GM23338 (cell line): ENCODE measurements around the gene CACNA1H. TPM values are rescaled to one million over a fixed set of nuclear protein-coding genes. Genes with fewer than 3 reads are reported as not detected.

Experiments used
- ATAC-seq: fragments of 200-7000 bp; cut with Tn5 transposase; 3 replicates; pipeline ENCODE4 v1.9.1; 2020
- DNase-seq: peaks from one replicate; pipeline ENCODE4 v3.0.0-alpha.2; 2015; ENCODE audit warnings: low spot score
- H2AFZ ChIP-seq: fragments of 200-600 bp; sonication (generic); 2 replicates; pipeline ENCODE4 v1.8.0; 2016; ENCODE audit warnings: antibody characterized with exemption, mild to moderate bottlenecking, moderate library complexity
- H3F3A ChIP-seq: fragments of 200-600 bp; sonication (generic); replicated peaks from 2 replicates; pipeline ENCODE4 v1.8.0; 2017; ENCODE audit warnings: antibody characterized with exemption, mixed run types, low read depth
- H3K27ac ChIP-seq: fragments of 200-600 bp; sonication (generic); 2 replicates; pipeline ENCODE4 v1.6.1; 2016; ENCODE audit warnings: low read depth
- H3K27me3 ChIP-seq: fragments of 200-600 bp; sonication (generic); 2 replicates; pipeline ENCODE4 v1.8.0; 2016; ENCODE audit warnings: mild to moderate bottlenecking, mixed run types, moderate library complexity; ENCODE audit not compliant: insufficient read depth
- H3K36me3 ChIP-seq: fragments of 200-600 bp; sonication (generic); 2 replicates; pipeline ENCODE4 v1.8.0; 2016; ENCODE audit warnings: mild to moderate bottlenecking; ENCODE audit not compliant: insufficient read depth
- H3K4me1 ChIP-seq: fragments of 200-600 bp; sonication (generic); 2 replicates; pipeline ENCODE4 v1.8.0; 2016; ENCODE audit warnings: mild to moderate bottlenecking, moderate library complexity; ENCODE audit not compliant: insufficient read depth
- H3K4me2 ChIP-seq: fragments of 200-600 bp; sonication (generic); 2 replicates; pipeline ENCODE4 v1.7.1; 2017; ENCODE audit warnings: mixed run types
- H3K4me3 ChIP-seq: fragments of 200-600 bp; sonication (generic); 2 replicates; pipeline ENCODE4 v1.6.1; 2016; ENCODE audit warnings: mixed run types
- H3K79me2 ChIP-seq: fragments of 200-600 bp; sonication (generic); replicated peaks from 2 replicates; pipeline ENCODE4 v1.8.0; 2017; ENCODE audit warnings: mild to moderate bottlenecking; ENCODE audit not compliant: insufficient read depth
- H3K9me2 ChIP-seq: fragments of 200-600 bp; sonication (generic); 2 replicates; pipeline ENCODE4 v1.8.0; 2017; ENCODE audit not compliant: insufficient read depth
- H4K20me1 ChIP-seq: fragments of 200-600 bp; sonication (generic); replicated peaks from 2 replicates; pipeline ENCODE4 v1.8.0; 2017; ENCODE audit warnings: mild to moderate bottlenecking; ENCODE audit not compliant: insufficient read depth
- H3K27ac Mint-ChIP-seq: 2 replicates; pipeline ENCODE4 v1.8.0; 2020; ENCODE audit warnings: inconsistent platforms, mild to moderate bottlenecking, moderate library complexity, mixed read lengths
- H3K27me3 Mint-ChIP-seq: 3 replicates; pipeline ENCODE4 v1.8.0; 2022; ENCODE audit warnings: low read depth, mild to moderate bottlenecking, moderate library complexity, mixed read lengths, inconsistent platforms; ENCODE audit not compliant: insufficient read depth, poor library complexity
- H3K36me3 Mint-ChIP-seq: 3 replicates; pipeline ENCODE4 v1.8.0; 2021; ENCODE audit warnings: low read depth, mild to moderate bottlenecking, inconsistent platforms, moderate library complexity, mixed read lengths
- H3K4me1 Mint-ChIP-seq: 3 replicates; pipeline ENCODE4 v1.8.0; 2020; ENCODE audit warnings: mild to moderate bottlenecking, inconsistent platforms, mixed read lengths
- H3K4me3 Mint-ChIP-seq: 3 replicates; pipeline ENCODE4 v1.8.0; 2021; ENCODE audit warnings: moderate library complexity, mild to moderate bottlenecking, inconsistent platforms, mixed read lengths
- H3K9me3 Mint-ChIP-seq: 3 replicates; pipeline ENCODE4 v1.8.0; 2020; ENCODE audit warnings: moderate library complexity, mild to moderate bottlenecking, inconsistent platforms, mixed read lengths
- EZH2phosphoT487 ChIP-seq: fragments of 200-600 bp; sonication (generic); IDR thresholded peaks from one replicate; pipeline ENCODE4 v1.8.1; 2018; ENCODE audit warnings: antibody characterized with exemption; ENCODE audit not compliant: unreplicated experiment
- NANOG ChIP-seq: IDR thresholded peaks from 2 replicates; pipeline ENCODE4 v1.6.1; 2016; ENCODE audit warnings: antibody characterized with exemption, borderline replicate concordance
- POLR2AphosphoS5 ChIP-seq: IDR thresholded peaks from 2 replicates; pipeline ENCODE4 v1.6.1; 2016; ENCODE audit warnings: antibody characterized with exemption, low read depth
- STAT1 ChIP-seq: IDR thresholded peaks from one replicate; pipeline ENCODE4 v1.6.1; 2016; ENCODE audit warnings: antibody characterized with exemption; ENCODE audit not compliant: unreplicated experiment
- polyA plus RNA-seq: library from polyadenylated mRNA; unstranded; fragments of >200 nt; fragmentation: Nextera tagmentation; extraction: Ambion mirVana; gene quantifications from 2 replicates; pipeline ENCODE4 v1.2.1, GENCODE V29; 2016
- total RNA-seq: library from RNA; depleted of rRNA; stranded (reverse); fragments of >200 nt; shearing (Covaris generic); gene quantifications from 2 replicates; pipeline ENCODE4 v1.2.3, GENCODE V29; 2014
- TF ChIP-seq, protein P1 (sequence below): IDR thresholded peaks from one replicate; pipeline ENCODE4 v1.6.1; 2018; ENCODE audit warnings: antibody characterized with exemption; ENCODE audit not compliant: unreplicated experiment
- TF ChIP-seq, protein P2 (sequence below): fragments of 250-450 bp; sonication (Bioruptor Pico); IDR thresholded peaks from 2 replicates; pipeline ENCODE4 v1.5.0; 2020; ENCODE audit warnings: mild to moderate bottlenecking, moderate library complexity

Gene CACNA1H
- total and polyA plus RNA-seq, 2 experiments from 2014 or later, result 3.5 to 43.3 TPM

DNA sequence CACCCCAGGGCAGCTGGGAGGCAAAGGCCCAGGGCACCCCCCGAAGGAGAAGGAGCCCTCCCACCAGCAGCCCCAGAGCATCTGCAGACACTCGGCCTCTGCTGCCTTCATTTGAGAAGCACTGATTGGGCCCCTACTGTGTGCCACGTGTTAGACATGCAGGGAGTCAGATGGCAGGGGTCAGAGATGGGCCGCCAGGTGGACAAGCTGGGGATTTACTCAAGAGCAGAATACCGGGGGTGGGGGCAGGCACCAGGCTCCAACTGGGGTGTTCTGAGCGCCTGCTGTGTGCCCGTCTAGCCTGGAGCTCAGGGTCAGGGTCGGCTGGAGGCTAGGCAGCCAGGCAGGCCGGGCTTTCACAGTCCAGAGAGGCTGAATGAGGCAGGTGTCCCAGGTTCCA is 53.4 kb downstream of the CACNA1H start:
- H3F3A ChIP-seq, result no peaks in the 10 kb centered on the region
- no peak overlapping the region for H3K27ac ChIP-seq
- H3K4me1 ChIP-seq, result no peaks in the 10 kb centered on the region
- H3K4me3 Mint-ChIP-seq, result no peak overlapping the region
- ATAC-seq, result peak; percentile 28
- H3K9me3 Mint-ChIP-seq, result no peaks in the 10 kb centered on the region
- peaks cover 6% of the 10 kb centered on the region; the same call in 2 of the 3 replicates for H3K36me3 Mint-ChIP-seq
- no peaks in the 10 kb centered on the region for H3K9me2 ChIP-seq
- no peak overlapping the region for H2AFZ ChIP-seq
- H3K4me2 ChIP-seq, result no peak overlapping the region
- no peaks in the 10 kb centered on the region for H3K27me3 ChIP-seq
- TF ChIP-seq STAT1 (no peak), NANOG (no peak), POLR2AphosphoS5 (no peak), EZH2phosphoT487 (no peak)
- TF ChIP-seq, protein P1, sequence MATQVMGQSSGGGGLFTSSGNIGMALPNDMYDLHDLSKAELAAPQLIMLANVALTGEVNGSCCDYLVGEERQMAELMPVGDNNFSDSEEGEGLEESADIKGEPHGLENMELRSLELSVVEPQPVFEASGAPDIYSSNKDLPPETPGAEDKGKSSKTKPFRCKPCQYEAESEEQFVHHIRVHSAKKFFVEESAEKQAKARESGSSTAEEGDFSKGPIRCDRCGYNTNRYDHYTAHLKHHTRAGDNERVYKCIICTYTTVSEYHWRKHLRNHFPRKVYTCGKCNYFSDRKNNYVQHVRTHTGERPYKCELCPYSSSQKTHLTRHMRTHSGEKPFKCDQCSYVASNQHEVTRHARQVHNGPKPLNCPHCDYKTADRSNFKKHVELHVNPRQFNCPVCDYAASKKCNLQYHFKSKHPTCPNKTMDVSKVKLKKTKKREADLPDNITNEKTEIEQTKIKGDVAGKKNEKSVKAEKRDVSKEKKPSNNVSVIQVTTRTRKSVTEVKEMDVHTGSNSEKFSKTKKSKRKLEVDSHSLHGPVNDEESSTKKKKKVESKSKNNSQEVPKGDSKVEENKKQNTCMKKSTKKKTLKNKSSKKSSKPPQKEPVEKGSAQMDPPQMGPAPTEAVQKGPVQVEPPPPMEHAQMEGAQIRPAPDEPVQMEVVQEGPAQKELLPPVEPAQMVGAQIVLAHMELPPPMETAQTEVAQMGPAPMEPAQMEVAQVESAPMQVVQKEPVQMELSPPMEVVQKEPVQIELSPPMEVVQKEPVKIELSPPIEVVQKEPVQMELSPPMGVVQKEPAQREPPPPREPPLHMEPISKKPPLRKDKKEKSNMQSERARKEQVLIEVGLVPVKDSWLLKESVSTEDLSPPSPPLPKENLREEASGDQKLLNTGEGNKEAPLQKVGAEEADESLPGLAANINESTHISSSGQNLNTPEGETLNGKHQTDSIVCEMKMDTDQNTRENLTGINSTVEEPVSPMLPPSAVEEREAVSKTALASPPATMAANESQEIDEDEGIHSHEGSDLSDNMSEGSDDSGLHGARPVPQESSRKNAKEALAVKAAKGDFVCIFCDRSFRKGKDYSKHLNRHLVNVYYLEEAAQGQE, result no peak
- TF ChIP-seq, protein P2, sequence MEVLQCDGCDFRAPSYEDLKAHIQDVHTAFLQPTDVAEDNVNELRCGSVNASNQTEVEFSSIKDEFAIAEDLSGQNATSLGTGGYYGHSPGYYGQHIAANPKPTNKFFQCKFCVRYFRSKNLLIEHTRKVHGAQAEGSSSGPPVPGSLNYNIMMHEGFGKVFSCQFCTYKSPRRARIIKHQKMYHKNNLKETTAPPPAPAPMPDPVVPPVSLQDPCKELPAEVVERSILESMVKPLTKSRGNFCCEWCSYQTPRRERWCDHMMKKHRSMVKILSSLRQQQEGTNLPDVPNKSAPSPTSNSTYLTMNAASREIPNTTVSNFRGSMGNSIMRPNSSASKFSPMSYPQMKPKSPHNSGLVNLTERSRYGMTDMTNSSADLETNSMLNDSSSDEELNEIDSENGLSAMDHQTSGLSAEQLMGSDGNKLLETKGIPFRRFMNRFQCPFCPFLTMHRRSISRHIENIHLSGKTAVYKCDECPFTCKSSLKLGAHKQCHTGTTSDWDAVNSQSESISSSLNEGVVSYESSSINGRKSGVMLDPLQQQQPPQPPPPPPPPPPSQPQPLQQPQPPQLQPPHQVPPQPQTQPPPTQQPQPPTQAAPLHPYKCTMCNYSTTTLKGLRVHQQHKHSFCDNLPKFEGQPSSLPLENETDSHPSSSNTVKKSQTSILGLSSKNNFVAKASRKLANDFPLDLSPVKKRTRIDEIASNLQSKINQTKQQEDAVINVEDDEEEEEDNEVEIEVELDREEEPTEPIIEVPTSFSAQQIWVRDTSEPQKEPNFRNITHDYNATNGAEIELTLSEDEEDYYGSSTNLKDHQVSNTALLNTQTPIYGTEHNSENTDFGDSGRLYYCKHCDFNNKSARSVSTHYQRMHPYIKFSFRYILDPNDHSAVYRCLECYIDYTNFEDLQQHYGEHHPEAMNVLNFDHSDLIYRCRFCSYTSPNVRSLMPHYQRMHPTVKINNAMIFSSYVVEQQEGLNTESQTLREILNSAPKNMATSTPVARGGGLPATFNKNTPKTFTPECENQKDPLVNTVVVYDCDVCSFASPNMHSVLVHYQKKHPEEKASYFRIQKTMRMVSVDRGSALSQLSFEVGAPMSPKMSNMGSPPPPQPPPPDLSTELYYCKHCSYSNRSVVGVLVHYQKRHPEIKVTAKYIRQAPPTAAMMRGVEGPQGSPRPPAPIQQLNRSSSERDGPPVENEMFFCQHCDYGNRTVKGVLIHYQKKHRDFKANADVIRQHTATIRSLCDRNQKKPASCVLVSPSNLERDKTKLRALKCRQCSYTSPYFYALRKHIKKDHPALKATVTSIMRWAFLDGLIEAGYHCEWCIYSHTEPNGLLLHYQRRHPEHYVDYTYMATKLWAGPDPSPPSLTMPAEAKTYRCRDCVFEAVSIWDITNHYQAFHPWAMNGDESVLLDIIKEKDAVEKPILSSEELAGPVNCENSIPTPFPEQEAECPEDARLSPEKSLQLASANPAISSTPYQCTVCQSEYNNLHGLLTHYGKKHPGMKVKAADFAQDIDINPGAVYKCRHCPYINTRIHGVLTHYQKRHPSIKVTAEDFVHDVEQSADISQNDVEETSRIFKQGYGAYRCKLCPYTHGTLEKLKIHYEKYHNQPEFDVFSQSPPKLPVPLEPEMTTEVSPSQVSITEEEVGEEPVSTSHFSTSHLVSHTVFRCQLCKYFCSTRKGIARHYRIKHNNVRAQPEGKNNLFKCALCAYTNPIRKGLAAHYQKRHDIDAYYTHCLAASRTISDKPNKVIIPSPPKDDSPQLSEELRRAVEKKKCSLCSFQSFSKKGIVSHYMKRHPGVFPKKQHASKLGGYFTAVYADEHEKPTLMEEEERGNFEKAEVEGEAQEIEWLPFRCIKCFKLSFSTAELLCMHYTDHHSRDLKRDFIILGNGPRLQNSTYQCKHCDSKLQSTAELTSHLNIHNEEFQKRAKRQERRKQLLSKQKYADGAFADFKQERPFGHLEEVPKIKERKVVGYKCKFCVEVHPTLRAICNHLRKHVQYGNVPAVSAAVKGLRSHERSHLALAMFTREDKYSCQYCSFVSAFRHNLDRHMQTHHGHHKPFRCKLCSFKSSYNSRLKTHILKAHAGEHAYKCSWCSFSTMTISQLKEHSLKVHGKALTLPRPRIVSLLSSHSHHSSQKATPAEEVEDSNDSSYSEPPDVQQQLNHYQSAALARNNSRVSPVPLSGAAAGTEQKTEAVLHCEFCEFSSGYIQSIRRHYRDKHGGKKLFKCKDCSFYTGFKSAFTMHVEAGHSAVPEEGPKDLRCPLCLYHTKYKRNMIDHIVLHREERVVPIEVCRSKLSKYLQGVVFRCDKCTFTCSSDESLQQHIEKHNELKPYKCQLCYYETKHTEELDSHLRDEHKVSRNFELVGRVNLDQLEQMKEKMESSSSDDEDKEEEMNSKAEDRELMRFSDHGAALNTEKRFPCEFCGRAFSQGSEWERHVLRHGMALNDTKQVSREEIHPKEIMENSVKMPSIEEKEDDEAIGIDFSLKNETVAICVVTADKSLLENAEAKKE (CRISPR knock-in tag), result no peak
- no peak for DNase-seq
- H3K4me1 Mint-ChIP-seq, result no peaks in the 10 kb centered on the region
- no peaks in the 10 kb centered on the region for H3K79me2 ChIP-seq
- H3K36me3 ChIP-seq, result no peaks in the 10 kb centered on the region
- no peak overlapping the region for H3K4me3 ChIP-seq
- H3K27ac Mint-ChIP-seq, result no peak overlapping the region
- peaks cover 19% of the 10 kb centered on the region for H3K27me3 Mint-ChIP-seq
- no peaks in the 10 kb centered on the region for H4K20me1 ChIP-seq
